ENCODE results near the gene LACTB. TPM values are rescaled to one million over a fixed set of nuclear protein-coding genes. Genes with fewer than 3 reads are reported as not detected.

The LACTB gene
- polyA plus RNA-seq, 1 donor from 2014 or later, result 24.3 TPM

GRCh38 chr15:63090472-63090871 lies 31.2 kb upstream of the LACTB start:
- H3K4me3 ChIP-seq (ENCODE audit: low read length), result no peak overlapping the region
- H3K9me2 ChIP-seq (ENCODE audit: insufficient read depth, low read length), result no peaks in the 10 kb centered on the region
- H3K4me2 ChIP-seq (ENCODE audit: low read length), result no peak overlapping the region
- H3K36me3 ChIP-seq (ENCODE audit: insufficient read depth, low read length), result no peaks in the 10 kb centered on the region
- no peaks in the 10 kb centered on the region for H3K27me3 ChIP-seq (ENCODE audit: insufficient read depth, low read depth, low read length)
- H3K9me3 ChIP-seq (ENCODE audit: low read length), result no peaks in the 10 kb centered on the region
- no peak overlapping the region for H3K9ac ChIP-seq (ENCODE audit: low read length)
- H3F3A ChIP-seq (ENCODE audit: insufficient read depth, low read length, poor library complexity, severe bottlenecking), result no peaks in the 10 kb centered on the region
- H4K20me1 ChIP-seq (ENCODE audit: insufficient read depth), result no peaks in the 10 kb centered on the region
- no peak overlapping the region for H2AFZ ChIP-seq (ENCODE audit: low read depth, low read length)
- TF ChIP-seq EP300 (conservative IDR thresholded peaks at IDR 0.05; ENCODE audit: poor library complexity, severe bottlenecking), result no peak
- no peak for TF ChIP-seq MXI1 (conservative IDR thresholded peaks at IDR 0.05; ENCODE audit: poor library complexity, severe bottlenecking)
- TF ChIP-seq EZH2 (IDR thresholded peaks at IDR 0.05; ENCODE audit: borderline replicate concordance, insufficient read depth, low read length, poor library complexity, severe bottlenecking), result no peak
- no peak for TF ChIP-seq RAD21 (conservative IDR thresholded peaks at IDR 0.05)
- H3K27ac ChIP-seq (ENCODE audit: low read length), result no peak overlapping the region
- no peaks in the 10 kb centered on the region for H3K79me2 ChIP-seq (replicated peaks; ENCODE audit: insufficient read depth, low read length)

DNA sequence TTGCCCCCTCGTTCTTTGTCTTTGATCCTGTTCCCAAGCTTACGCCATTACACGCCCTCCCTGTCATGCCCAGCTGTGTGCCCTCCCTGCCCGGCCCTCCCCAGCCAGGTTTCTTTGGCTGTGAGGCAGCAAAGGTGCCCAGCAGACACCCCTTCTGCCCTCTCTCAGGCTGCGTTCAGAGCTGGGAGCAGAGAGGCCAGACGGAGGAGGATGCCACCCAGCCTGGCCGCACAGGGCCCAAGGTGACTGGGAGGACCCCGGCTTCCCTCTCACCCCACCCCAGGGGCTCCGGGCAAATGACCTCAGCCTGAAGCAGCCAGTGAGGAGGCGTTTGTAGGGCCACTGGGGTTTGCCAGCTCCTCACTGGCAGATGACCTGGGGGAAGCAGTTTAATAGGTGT lies 30.8 kb upstream of the LACTB start:
- H3K4me2 ChIP-seq (ENCODE audit: low read length), result no peak overlapping the region
- TF ChIP-seq EP300 (conservative IDR thresholded peaks at IDR 0.05; ENCODE audit: poor library complexity, severe bottlenecking) (no peak), SMC3 (conservative IDR thresholded peaks at IDR 0.05; ENCODE audit: poor library complexity) (no peak), TAF1 (IDR thresholded peaks at IDR 0.05; ENCODE audit: low read depth) (no peak), RAD21 (conservative IDR thresholded peaks at IDR 0.05) (no peak), CTCF (IDR thresholded peaks at IDR 0.05; ENCODE audit: poor library complexity, severe bottlenecking) (no peak)
- no peaks in the 10 kb centered on the region for H3F3A ChIP-seq (ENCODE audit: insufficient read depth, low read length, poor library complexity, severe bottlenecking)
- H3K79me2 ChIP-seq (replicated peaks; ENCODE audit: insufficient read depth, low read length), result no peaks in the 10 kb centered on the region
- no peak overlapping the region for H3K4me3 ChIP-seq (ENCODE audit: low read length)
- no peaks in the 10 kb centered on the region for H3K9me2 ChIP-seq (ENCODE audit: insufficient read depth, low read length)
- no peaks in the 10 kb centered on the region for H3K9me3 ChIP-seq (ENCODE audit: low read length)
- no peak overlapping the region for H3K9ac ChIP-seq (ENCODE audit: low read length)
- H3K27ac ChIP-seq (ENCODE audit: low read length), result no peak overlapping the region
- H3K27me3 ChIP-seq (ENCODE audit: insufficient read depth, low read depth, low read length), result no peaks in the 10 kb centered on the region
- no peaks in the 10 kb centered on the region for H4K20me1 ChIP-seq (ENCODE audit: insufficient read depth)
- no peaks in the 10 kb centered on the region for H3K36me3 ChIP-seq (ENCODE audit: insufficient read depth, low read length)
- no peak overlapping the region for H2AFZ ChIP-seq (ENCODE audit: low read depth, low read length)

DNA sequence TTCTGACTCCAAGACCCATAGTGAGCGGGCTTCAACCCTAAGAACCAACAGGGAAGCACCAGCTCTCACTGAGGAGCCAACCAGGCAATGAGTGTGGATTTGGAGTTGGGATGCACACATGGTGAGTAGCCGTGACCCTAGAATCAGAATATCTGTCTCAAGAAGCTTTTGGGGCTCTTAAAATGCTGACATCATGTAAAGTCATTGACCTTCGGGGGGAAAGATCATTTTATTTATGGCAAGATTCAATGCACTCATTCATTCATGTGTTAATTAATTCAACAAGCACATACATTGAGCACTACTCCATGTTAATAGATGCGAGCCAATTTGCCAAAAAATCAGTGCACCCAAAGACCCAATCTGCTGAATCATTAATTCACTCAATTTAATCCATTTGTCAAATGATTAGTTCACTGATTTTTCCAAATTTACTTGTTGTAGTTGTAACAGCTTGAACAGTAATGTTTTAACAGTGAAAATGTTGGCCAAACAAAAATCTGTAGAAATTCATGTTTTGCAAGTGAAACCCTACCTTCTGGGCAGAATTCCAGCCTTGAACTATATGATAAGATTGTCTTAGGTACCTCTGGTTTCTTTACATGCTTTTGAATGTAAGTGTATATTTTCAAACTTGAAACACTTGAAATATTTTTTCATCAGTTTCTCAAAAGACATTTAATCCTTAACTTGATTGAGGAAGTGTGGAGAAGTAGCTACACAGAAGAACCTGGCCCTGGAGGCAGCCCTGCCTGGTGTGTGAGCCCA lies 29.8 kb upstream of the LACTB start:
- no peaks in the 10 kb centered on the region for H3K36me3 ChIP-seq (ENCODE audit: insufficient read depth, low read length)
- H3K27ac ChIP-seq (ENCODE audit: low read length), result no peak overlapping the region
- H3K4me2 ChIP-seq (ENCODE audit: low read length), result no peak overlapping the region
- H3K9me3 ChIP-seq (ENCODE audit: low read length), result no peaks in the 10 kb centered on the region
- no peaks in the 10 kb centered on the region for H3F3A ChIP-seq (ENCODE audit: insufficient read depth, low read length, poor library complexity, severe bottlenecking)
- no peaks in the 10 kb centered on the region for H3K9me2 ChIP-seq (ENCODE audit: insufficient read depth, low read length)
- H3K9ac ChIP-seq (ENCODE audit: low read length), result no peak overlapping the region
- H2AFZ ChIP-seq (ENCODE audit: low read depth, low read length), result no peak overlapping the region
- H3K79me2 ChIP-seq (replicated peaks; ENCODE audit: insufficient read depth, low read length), result no peaks in the 10 kb centered on the region
- H3K27me3 ChIP-seq (ENCODE audit: insufficient read depth, low read depth, low read length), result no peaks in the 10 kb centered on the region
- TF ChIP-seq TAF1 (IDR thresholded peaks at IDR 0.05; ENCODE audit: low read depth) (no peak), EP300 (conservative IDR thresholded peaks at IDR 0.05; ENCODE audit: poor library complexity, severe bottlenecking) (no peak), SMC3 (conservative IDR thresholded peaks at IDR 0.05; ENCODE audit: poor library complexity) (no peak), CTCF (IDR thresholded peaks at IDR 0.05; ENCODE audit: poor library complexity, severe bottlenecking) (no peak), RAD21 (conservative IDR thresholded peaks at IDR 0.05) (no peak), MXI1 (conservative IDR thresholded peaks at IDR 0.05; ENCODE audit: poor library complexity, severe bottlenecking) (no peak), POLR2AphosphoS5 (IDR thresholded peaks at IDR 0.05) (no peak), EZH2 (IDR thresholded peaks at IDR 0.05; ENCODE audit: borderline replicate concordance, insufficient read depth, low read length, poor library complexity, severe bottlenecking) (no peak)
- TF ChIP-seq, protein P1, sequence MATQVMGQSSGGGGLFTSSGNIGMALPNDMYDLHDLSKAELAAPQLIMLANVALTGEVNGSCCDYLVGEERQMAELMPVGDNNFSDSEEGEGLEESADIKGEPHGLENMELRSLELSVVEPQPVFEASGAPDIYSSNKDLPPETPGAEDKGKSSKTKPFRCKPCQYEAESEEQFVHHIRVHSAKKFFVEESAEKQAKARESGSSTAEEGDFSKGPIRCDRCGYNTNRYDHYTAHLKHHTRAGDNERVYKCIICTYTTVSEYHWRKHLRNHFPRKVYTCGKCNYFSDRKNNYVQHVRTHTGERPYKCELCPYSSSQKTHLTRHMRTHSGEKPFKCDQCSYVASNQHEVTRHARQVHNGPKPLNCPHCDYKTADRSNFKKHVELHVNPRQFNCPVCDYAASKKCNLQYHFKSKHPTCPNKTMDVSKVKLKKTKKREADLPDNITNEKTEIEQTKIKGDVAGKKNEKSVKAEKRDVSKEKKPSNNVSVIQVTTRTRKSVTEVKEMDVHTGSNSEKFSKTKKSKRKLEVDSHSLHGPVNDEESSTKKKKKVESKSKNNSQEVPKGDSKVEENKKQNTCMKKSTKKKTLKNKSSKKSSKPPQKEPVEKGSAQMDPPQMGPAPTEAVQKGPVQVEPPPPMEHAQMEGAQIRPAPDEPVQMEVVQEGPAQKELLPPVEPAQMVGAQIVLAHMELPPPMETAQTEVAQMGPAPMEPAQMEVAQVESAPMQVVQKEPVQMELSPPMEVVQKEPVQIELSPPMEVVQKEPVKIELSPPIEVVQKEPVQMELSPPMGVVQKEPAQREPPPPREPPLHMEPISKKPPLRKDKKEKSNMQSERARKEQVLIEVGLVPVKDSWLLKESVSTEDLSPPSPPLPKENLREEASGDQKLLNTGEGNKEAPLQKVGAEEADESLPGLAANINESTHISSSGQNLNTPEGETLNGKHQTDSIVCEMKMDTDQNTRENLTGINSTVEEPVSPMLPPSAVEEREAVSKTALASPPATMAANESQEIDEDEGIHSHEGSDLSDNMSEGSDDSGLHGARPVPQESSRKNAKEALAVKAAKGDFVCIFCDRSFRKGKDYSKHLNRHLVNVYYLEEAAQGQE (IDR thresholded peaks at IDR 0.05; ENCODE audit: borderline replicate concordance), result no peak
- no peak overlapping the region for H3K4me3 ChIP-seq (ENCODE audit: low read length)
- no peaks in the 10 kb centered on the region for H4K20me1 ChIP-seq (ENCODE audit: insufficient read depth)
